ENCODE measurements around the gene RAB5A.
"Not testable (repeated sequence)": the region's sequence is repeated elsewhere in the genome, so short reads cannot be mapped to it uniquely, and the experiment has no call there.

Gene RAB5A
- total RNA-seq, result 82.0 reads per million, percentile 79 among the genes with 10 or more reads in this experiment

GRCh38 chr3:19946832-19947548 lies at the start of gene RAB5A:
Gene RAB5A (plus strand): TSS chr3:19947097. CDS start chr3:19950899, 3,802 bp downstream.
- peak; percentile 93 for DNase-seq

GRCh38 chr3:19898721-19899120 lies 48.2 kb upstream of the RAB5A start:
- DNase-seq, result no peak

GRCh38 chr3:19899264-19899663 lies 47.6 kb upstream of the RAB5A start:
- no peak for DNase-seq

GRCh38 chr3:19899833-19900232 lies 47.1 kb upstream of the RAB5A start:
- DNase-seq, result not testable (repeated sequence)

- no peak for DNase-seq
Measured at GRCh38 chr3:19901337-19901736, 45.6 kb upstream of the RAB5A start.

GRCh38 chr3:19901918-19902317 lies 45.0 kb upstream of the RAB5A start:
- DNase-seq, result no peak

- DNase-seq, result no peak
Measured at GRCh38 chr3:19903649-19904048, 43.2 kb upstream of the RAB5A start.

- DNase-seq, result no peak
Measured at GRCh38 chr3:19907523-19907922, 39.4 kb upstream of the RAB5A start.

- DNase-seq, result no peak
Measured at GRCh38 chr3:19911452-19911851, 35.4 kb upstream of the RAB5A start.

- no peak for DNase-seq
Measured at GRCh38 chr3:19917167-19917566, 29.7 kb upstream of the RAB5A start.

- no peak for DNase-seq
Measured at GRCh38 chr3:19920401-19921080, 26.4 kb upstream of the RAB5A start.

- no peak for DNase-seq
Measured at GRCh38 chr3:19931180-19931692, 15.7 kb upstream of the RAB5A start.

- DNase-seq, result no peak
Measured at GRCh38 chr3:19931767-19932188, 15.1 kb upstream of the RAB5A start.

- no peak for DNase-seq
Measured at GRCh38 chr3:19932422-19932821, 14.5 kb upstream of the RAB5A start.

- no peak for DNase-seq
Measured at GRCh38 chr3:19934098-19934566, 12.8 kb upstream of the RAB5A start, which contains the start of gene EFHB. Gene EFHB (minus strand): TSS chr3:19934217. CDS start chr3:19934018, 199 bp downstream.

- no peak for DNase-seq
Measured at GRCh38 chr3:19937459-19938294, 9.2 kb upstream of the RAB5A start.

- DNase-seq, result no peak
Measured at GRCh38 chr3:19938295-19938627, 8.6 kb upstream of the RAB5A start.

- DNase-seq, result no peak
Measured at GRCh38 chr3:19940643-19941042, 6.3 kb upstream of the RAB5A start.

- no peak for DNase-seq
Measured at GRCh38 chr3:19945534-19945933, 1.4 kb upstream of the RAB5A start.

GRCh38 chr3:19945969-19946831 lies 697 bp upstream of the RAB5A start:
- no peak for DNase-seq

GRCh38 chr3:19947549-19948225 lies 790 bp downstream of the RAB5A start:
- DNase-seq, result peak; percentile 41
